Ramos (cell line): Measurements from ENCODE around the gene C11orf21.
"Not testable (repeated sequence)": the region's sequence is repeated elsewhere in the genome, so short reads cannot be mapped to it uniquely, and the experiment has no call there.

Experiments used
- in situ Hi-C: fragments of 300-500 bp; cut with MboI; formaldehyde crosslinking; loops from one replicate; pipeline ENCODE4 v1.14.3; 2022; ENCODE audit warnings: low sequenced_read_pairs; ENCODE audit not compliant: unreplicated experiment

Gene C11orf21

DNA sequence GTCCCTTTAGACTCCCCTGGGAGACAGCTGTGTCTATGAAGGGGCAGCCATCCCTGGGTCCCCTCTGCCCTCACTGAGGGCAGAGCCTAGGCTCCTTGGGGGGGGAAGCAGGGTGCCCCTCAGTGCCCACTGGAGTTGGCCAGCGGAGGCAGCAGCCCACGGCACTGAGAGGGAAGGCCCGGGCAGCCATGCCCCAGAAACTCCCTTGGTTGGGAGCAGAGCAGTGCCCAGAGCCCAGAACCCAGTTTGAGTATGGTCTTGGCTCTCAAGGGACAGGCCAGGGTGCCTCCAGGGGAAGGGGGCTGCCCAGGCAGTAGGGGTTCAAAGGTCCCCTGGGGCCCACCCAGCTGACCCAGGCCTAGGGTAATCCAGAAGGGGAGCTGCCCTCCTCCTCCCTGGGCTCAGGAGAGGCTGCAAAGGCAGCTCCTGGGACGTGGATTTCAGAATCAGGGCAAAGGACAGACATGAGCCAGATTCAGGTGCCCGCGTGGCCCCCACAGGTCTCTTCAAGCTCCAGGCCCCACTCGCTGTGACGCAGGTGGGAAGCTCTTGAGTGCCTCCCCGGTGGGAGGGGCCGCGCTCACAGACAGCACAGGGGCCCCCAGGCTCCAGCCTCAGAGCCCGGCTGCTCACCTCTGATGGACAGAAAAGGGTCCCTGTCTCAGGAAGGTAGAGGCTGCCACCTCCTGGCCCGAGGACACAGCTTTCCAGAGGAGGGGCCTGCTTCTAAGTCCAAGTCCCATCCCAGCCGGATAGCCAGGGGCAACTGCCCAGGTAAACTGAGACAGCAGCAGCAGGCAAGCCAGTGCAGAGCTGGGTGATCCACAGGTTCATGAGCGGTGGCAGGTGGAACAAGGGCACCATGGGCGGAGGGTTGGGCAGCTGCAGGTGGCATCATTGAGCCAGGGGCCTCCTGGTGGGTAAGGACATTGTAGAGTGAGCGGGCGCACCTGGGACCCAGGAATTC is 2.6 kb downstream of the C11orf21 start:
- in situ Hi-C loops = no loop called here

DNA sequence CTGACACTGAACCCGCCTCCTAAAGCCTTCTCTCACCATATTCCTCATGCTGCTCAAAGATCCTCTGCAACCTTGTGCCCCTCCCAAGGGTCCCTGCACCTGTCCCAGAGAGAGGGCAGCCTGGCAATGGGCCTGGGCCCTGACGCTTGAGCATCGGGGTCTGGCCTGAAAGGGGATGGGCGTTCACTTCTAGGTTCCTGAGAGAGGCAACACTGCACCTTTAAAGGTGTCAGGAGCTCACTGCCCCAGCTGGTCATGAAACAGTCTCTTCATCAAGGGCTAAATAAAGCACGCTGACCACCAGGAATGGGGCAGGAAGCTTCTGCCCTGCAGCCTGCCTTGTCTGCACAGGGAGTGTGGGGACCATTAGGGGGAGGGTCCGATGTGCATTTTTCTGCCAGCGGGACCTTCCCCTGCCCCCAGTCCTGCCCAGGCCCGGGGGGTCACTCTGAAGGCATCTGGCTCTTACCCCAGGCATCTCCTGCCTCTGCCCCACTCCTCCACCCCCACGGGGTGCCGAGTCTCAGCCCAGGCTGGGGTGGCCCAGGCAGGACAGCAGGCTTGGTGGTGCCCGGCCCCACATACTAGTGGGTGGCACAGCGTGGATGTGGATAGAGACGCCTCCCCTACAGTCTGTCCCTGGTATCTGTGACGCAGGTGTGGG is 3.5 kb downstream of the C11orf21 start:
- in situ Hi-C loops = no loop called here

- in situ Hi-C loops = no loop called here
These were observed 4.1 kb downstream of the C11orf21 start for GRCh38 chr11:2297623-2298030.

DNA sequence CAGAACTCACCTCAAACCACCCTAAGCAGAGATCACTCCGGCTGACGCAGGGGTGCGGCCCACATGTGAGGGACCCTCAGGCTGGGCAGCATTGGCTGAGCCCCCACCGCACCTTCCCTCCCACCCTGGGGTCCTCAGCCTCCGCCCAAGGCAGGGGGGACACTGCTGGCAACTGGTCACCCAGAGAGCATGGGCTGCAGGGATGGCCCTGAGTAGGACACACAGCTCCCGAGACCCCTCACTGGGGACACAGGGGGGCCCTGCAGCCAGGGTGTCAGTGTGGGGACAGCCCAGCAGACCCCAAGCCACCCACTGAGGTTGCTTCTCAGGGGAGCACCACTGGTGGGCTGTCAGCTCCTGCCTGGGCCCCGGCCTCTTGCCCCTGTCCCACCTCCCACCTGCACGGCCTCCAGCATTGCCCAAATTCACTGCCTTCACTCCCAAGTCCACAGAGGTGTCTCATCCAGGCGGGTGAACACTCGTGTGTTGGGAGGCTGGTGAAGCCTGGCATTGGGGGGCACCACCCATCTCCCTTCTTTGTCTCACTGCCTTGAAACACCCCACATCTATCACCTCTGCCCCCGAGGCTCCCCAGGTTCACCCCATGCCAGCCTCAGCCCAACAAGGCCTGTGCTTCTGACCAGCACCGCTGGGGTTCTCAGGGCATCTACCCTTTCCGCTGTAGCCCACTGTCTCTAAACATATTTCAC is 4.7 kb downstream of the C11orf21 start:
- in situ Hi-C loops = no loop called here

DNA sequence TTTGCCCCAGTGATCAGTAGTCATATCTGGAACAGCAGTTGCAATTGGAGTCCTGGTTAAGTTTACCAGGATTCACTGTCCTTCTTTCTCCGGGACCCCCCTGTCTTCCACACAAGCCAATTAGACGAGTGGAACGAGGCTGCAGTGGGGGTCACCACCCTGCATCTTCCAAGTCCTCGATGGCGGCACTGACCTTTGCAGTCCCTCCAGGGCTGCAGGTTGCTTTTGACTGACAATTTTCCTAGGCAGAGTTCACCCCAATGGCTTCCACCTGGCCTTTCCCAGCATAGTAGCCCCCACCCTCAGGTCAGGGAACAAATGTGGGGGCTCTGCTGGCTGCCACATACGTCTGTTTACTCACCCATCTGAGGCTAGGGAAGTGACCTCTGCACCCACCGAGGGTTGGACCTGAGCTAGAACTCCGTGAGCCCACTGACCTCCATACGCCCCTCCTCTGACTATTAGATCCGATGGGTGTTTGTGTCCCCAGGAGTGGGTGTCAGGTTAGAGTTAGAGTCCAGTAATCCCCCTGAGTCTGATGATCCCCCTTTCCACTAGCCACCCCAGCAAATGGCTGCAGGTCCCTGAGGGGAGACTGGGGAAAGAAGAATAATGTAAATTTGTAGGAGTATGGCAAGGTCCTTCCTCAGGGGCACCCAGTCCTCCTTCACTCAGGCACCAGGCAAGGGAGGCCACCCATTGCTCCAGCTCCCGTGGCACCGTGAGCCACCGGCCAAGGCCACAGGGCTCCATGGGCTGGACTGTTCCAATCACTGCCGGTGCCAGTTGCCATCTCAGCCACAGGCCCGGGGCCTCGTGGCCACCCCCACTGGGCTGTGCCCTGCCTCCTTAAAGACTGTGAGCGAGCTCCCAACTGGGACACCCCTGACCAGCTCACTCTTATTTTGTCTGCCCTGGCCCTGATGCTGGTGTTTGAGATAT is 5.5 kb downstream of the C11orf21 start:
- in situ Hi-C loops = no loop called here

- in situ Hi-C loops = no loop called here
These were observed 6.8 kb downstream of the C11orf21 start for GRCh38 chr11:2294926-2295290.

DNA sequence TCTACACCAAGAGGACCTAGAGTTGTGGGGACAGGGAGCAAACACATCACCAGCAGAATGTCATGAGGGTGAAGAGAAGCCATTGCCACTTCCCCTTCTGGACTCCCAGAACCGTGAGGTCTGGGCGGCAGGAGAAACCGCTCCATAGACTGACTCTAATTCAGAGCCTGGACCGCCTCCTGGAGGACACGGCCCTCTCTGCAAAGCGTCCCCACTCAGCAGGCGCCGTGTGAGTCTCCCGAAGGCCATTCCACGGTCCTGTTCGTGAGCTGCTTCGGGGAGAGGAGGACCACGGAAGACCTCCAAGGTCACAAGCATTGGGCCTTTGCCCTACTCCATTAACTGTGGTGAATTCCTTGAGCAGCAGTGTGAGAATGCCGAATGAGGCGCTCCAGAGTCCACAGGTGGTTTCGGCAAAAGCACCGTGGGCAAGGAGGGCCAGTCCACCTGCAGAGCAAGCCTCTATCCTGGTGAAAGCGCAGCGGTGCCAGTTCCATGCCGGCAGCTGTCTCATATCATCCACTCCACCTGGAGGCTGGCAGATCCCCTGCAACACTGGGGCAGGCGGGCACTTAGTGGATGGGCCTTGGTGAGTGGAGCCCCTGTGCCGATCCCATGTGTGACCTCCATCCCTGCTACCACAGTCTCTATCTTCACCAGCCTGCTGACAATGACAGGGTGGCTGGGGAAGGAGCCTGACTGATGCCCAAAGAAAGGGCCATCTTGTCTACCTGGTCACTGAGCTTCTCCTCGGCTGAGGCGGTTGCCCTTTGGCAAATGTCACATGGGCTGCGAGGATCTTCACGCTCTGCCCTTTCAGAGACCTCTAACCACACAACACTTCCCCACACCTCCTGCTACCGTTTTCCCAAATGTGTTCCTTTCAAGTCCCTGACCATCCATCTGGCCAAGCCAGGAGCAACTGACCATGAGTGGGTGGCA is 7.5 kb downstream of the C11orf21 start:
- in situ Hi-C loops = no loop called here

- in situ Hi-C loops = no loop called here
These were observed 8.2 kb downstream of the C11orf21 start for GRCh38 chr11:2293531-2293971.

- in situ Hi-C loops = no loop called here
These were observed 11.3 kb downstream of the C11orf21 start for GRCh38 chr11:2290351-2290841.

GRCh38 chr11:2289859-2290258 is 11.9 kb downstream of the C11orf21 start:
- in situ Hi-C loops = no loop called here

DNA sequence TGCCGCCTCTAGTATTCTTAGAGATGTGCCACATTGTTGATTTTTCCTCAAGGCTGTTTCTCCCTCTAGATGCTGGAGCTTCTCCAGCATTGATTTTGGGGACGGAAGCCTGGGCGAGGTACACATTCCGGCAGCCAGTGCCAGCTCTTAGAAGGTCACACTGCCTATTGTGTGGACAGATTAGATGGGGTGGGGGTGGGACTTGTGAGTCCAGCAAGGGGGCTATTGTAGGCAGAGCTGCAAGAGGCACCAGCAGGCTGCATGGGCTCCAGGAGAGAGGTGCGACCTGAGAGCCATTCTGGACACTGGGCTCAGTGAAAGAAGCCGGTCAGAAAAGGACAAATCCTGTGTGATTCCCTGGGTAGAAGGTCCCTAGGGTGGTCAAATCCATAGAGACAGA is 12.4 kb downstream of the C11orf21 start:
- in situ Hi-C loops = no loop called here

GRCh38 chr11:2287091-2287490 is 14.6 kb downstream of the C11orf21 start:
- in situ Hi-C loops = no loop called here

DNA sequence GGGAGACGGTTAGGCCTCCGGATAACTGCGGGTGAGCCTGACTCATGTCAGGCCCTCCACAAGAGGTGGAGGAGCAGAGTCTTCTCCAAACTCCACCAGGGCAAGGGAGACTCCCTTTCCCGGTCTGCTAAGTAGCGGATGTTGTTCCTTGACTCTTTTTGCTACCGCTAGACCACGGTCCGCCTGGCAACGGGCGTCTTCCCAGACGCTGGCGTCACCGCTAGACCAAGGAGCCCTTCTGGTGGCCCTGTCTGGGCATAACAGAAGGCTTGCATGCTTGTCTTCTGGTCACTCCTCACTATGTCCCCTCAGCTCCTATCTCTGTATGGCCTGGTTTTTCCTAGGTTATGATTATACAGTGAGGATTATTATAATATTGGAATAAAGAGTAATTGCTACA is 15.4 kb downstream of the C11orf21 start:
- in situ Hi-C loops = not testable (repeated sequence)

GRCh38 chr11:2280208-2280607 is 21.5 kb downstream of the C11orf21 start:
- in situ Hi-C loops = no loop called here

- in situ Hi-C loops = no loop called here
These were observed 23.7 kb downstream of the C11orf21 start for GRCh38 chr11:2277933-2278523.

GRCh38 chr11:2277008-2277346 is 24.7 kb downstream of the C11orf21 start:
- in situ Hi-C loops = no loop called here

GRCh38 chr11:2276280-2277007 is 25.3 kb downstream of the C11orf21 start:
- in situ Hi-C loops = no loop called here
